Measurements from ENCODE around the gene FYN. TPM values are rescaled to one million over a fixed set of nuclear protein-coding genes. Genes with fewer than 3 reads are reported as not detected.

The FYN gene
- total and polyA plus RNA-seq, 10 of the 15 experiments (the other 5 are each of a cell fraction or from before 2014, with no cell fraction given) = 51.4 to 247 (median 138) TPM

GRCh38 chr6:111764238-111765175, 108.7 kb downstream of the FYN start:
- Histone ChIP-seq H3K4me2 (ENCODE audit: control insufficient read depth, insufficient read depth) (peak overlapping the region; percentile 76), H3K27ac (ENCODE audit: control insufficient read depth, insufficient read depth) (peak overlapping the region; percentile 93), H3K79me2 (ENCODE audit: control insufficient read depth, insufficient read depth, low read length) (peaks cover 77% of the 10 kb centered on the region), H3K27me3 (replicated peaks in 1 of 2; ENCODE audit: control insufficient read depth in 2 of 2, insufficient read depth in 2 of 2, low read length in 1 of 2) (no peaks in the 10 kb centered on the region), H3K9ac (ENCODE audit: control insufficient read depth, insufficient read depth, low read length) (peak overlapping the region; percentile 59), H3K36me3 (ENCODE audit: control insufficient read depth in 2 of 2, insufficient read depth in 2 of 2, low read length in 1 of 2) (peaks cover 0 to 14% of the 10 kb centered on the region in 2 experiments; a peak in 2 of 4 replicates), H3K9me3 (replicated peaks; ENCODE audit: control insufficient read depth, insufficient read depth, low read length) (no peaks in the 10 kb centered on the region), H4K20me1 (ENCODE audit: control insufficient read depth, insufficient read depth) (no peaks in the 10 kb centered on the region), H3K4me3 (peak overlapping the region; percentile 24; the same call in 1 of the 2 replicates), H3K4me1 (ENCODE audit: control insufficient read depth, insufficient read depth, low read length) (peaks cover 88% of the 10 kb centered on the region), H2AFZ (ENCODE audit: control insufficient read depth, low read depth, low read length) (no peak overlapping the region)
- WGBS (ENCODE audit: insufficient coverage, insufficient replicate concordance, low lambda C conversion rate, missing lambda C conversion rate) = 56% methylated on average over 13 of the region's 13 CpGs
- ChIA-PET SMC1A (ENCODE audit: uncharacterized antibody, unreplicated experiment) (interaction anchor here (0.6 to 6.8 kb wide), 34 partner anchors 11 to 232 kb away, joined by 3 to 156 read pairs (median 7); partner anchors contain the start of gene TRAF3IP2), RAD21 (ENCODE audit: unreplicated experiment) (interaction anchor here (0.6 to 5.0 kb wide), 31 partner anchors 8 to 283 kb away, joined by 3 to 158 read pairs (median 10); no protein-coding TSS in a partner anchor), POLR2A (interaction anchor here (0.9 to 6.2 kb wide), 15 partner anchors 9 to 228 kb away, joined by 3 to 69 read pairs (median 5); no protein-coding TSS in a partner anchor), CTCF (interaction anchor here (0.8 to 4.6 kb wide), 18 partner anchors 9 to 279 kb away, joined by 3 to 62 read pairs (median 11); no protein-coding TSS in a partner anchor)
- in situ Hi-C loops (cut with MboI) (no loop called here), intact Hi-C loops (cut with micrococcal nuclease; ENCODE audit: unreplicated experiment) (loop anchor here (1.0 to 2.0 kb wide), 6 partner anchors 13 to 109 kb away; partner anchors contain the start of gene FYN)
- DNase-seq (ENCODE audit: low read depth, low spot score) (peak; percentile 94), ATAC-seq (peak; percentile 83), FAIRE-seq (peak; percentile 86)
- BruUV-seq (replicated peaks) = TSS peak; percentile 99
- TF ChIP-seq YBX1 (IDR thresholded peaks at IDR 0.05) (no peak), SRF (IDR thresholded peaks at IDR 0.05; ENCODE audit: low read depth in 2 of 2, low read length in 2 of 2) (no peak), NFIC (IDR thresholded peaks at IDR 0.05; ENCODE audit: low read depth, low read length) (peak; percentile 88), SPI1 (IDR thresholded peaks at IDR 0.05; ENCODE audit: borderline replicate concordance, insufficient read depth, low read depth, low read length) (no peak), MYB (IDR thresholded peaks at IDR 0.05; ENCODE audit: borderline replicate concordance, low read depth, low read length) (no peak), HDAC6 (IDR thresholded peaks at IDR 0.05; ENCODE audit: unreplicated experiment) (no peak), SKIL (IDR thresholded peaks at IDR 0.05; ENCODE audit: low read depth, poor library complexity, severe bottlenecking) (peak; percentile 90), ZNF622 (IDR thresholded peaks at IDR 0.05) (no peak), ZBTB40 (IDR thresholded peaks at IDR 0.05; ENCODE audit: borderline replicate concordance) (no peak), ZNF217 (IDR thresholded peaks at IDR 0.05) (peak; percentile 46; the same call in 1 of the 2 replicates), RCOR1 (conservative IDR thresholded peaks at IDR 0.05; ENCODE audit: low read depth, low read length) (0 out of 2 replicates have a peak, but pooled peaks have one; percentile 48), TCF3 (IDR thresholded peaks at IDR 0.05; ENCODE audit: borderline replicate concordance, insufficient read depth, low read depth, low read length) (no peak), MYC (IDR thresholded peaks at IDR 0.05; ENCODE audit: insufficient read depth, insufficient read length, insufficient replicate concordance, low read length, severe bottlenecking) (no peak), TAF1 (IDR thresholded peaks at IDR 0.05; ENCODE audit: borderline replicate concordance, low read depth, low read length) (no peak), MTA3 (IDR thresholded peaks at IDR 0.05; ENCODE audit: borderline replicate concordance, low read length) (0 out of 2 replicates have a peak, but pooled peaks have one; percentile 15), JUNB (IDR thresholded peaks at IDR 0.05) (peak; percentile 38)
